Activated naive CD8-positive, alpha-beta T cell treated with anti-CD3 and anti-CD28 coated beads, Interleukin-2, amount 10 ng/mL, durations not matched to agents 7 days and 5 days (primary cell): ENCODE data around the gene APOC4. TPM values are rescaled to one million over a fixed set of nuclear protein-coding genes. Genes with fewer than 3 reads are reported as not detected.
A peak's percentile ranks its signal among the peaks of the same experiment; 100 is the strongest.

Experiments used
- ATAC-seq: fragments of 150-1000 bp; cut with Tn5 transposase; one replicate; pipeline ENCODE4 v1.10.0; 2021; ENCODE audit warnings: low read depth, moderate library complexity
- POLR2A ChIA-PET: fragments of 350-600 bp; sonication (Branson Sonifier 250); formaldehyde crosslinking; loops from one replicate; lab custom pipeline; 2021; ENCODE audit warnings: antibody characterized with exemption; lab: Charles Lee
- DNase-seq: peaks from one replicate; pipeline ENCODE4 v3.0.0; 2021
- H3K27ac Mint-ChIP-seq: one replicate; pipeline ENCODE4 v1.8.0; 2022; ENCODE audit warnings: mild to moderate bottlenecking, mixed read lengths
- H3K27me3 Mint-ChIP-seq: one replicate; pipeline ENCODE4 v1.8.0; 2022; ENCODE audit warnings: mild to moderate bottlenecking, moderate library complexity, mixed read lengths
- H3K36me3 Mint-ChIP-seq: one replicate; pipeline ENCODE4 v1.8.0; 2021; ENCODE audit warnings: mild to moderate bottlenecking, mixed read lengths
- H3K4me1 Mint-ChIP-seq: one replicate; pipeline ENCODE4 v1.8.0; 2021; ENCODE audit warnings: mixed read lengths
- H3K4me3 Mint-ChIP-seq: one replicate; pipeline ENCODE4 v1.8.0; 2022; ENCODE audit warnings: mild to moderate bottlenecking, moderate library complexity, mixed read lengths
- H3K9me3 Mint-ChIP-seq: one replicate; pipeline ENCODE4 v1.8.0; 2021; ENCODE audit warnings: mixed read lengths
- total RNA-seq, 2 experiments: library from RNA; stranded (reverse); gene quantifications; one replicate each; pipeline ENCODE4 v1.2.3, GENCODE V29; 2021

APOC4 gene
- total RNA-seq, 2 experiments from 2014 or later = not detected

DNA sequence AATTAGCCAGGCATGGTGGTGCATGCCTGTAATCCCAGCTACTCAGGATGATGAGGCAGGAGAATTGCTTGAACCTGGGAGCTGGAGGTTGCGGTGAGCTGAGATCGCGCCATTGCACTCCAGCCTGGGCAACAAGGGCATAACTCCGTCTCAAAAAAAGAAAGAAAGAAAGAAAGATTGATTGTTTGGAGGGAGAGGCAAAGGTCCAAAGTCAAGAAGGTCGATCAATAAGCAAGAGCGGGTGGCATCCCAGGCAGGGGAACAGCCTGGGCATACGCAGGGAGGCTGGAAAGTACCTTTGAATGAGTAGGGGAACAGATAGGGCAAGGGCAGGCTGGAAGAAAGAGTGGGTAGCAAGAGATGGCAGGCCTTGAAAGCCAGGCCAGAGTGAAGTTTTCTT, 11.9 kb upstream of the APOC4 start:
- Mint-ChIP-seq H3K27me3 (peaks cover 18% of the 10 kb centered on the region), H3K36me3 (no peaks in the 10 kb centered on the region), H3K4me3 (no peak overlapping the region), H3K9me3 (no peaks in the 10 kb centered on the region), H3K4me1 (peaks cover 3% of the 10 kb centered on the region), H3K27ac (no peak overlapping the region)
- ATAC-seq (no peak), DNase-seq (no peak)
- POLR2A ChIA-PET = no interaction called here

DNA sequence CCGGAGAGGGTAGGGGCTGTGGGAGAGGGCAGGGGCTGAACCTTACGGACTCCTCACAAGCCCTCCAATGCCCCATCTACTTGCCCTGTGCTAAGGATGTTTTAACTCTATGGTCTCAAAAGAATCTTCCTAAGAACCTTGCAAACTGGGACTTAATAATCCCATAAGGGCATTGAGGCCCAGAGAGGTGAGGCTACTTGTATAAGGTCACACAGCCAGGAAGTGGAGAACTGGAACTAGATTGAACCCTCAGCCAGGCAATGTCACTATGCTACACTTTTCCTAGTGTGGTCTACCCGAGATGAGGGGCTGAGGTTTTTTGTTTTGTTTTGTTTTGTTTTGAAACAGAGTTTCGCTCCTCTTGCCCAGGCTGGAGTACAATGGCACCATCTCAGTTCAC, 10.5 kb upstream of the APOC4 start:
- POLR2A ChIA-PET = no interaction called here
- H3K9me3 Mint-ChIP-seq = no peaks in the 10 kb centered on the region
- no peak overlapping the region for H3K4me3 Mint-ChIP-seq
- no peak for ATAC-seq
- no peak overlapping the region for H3K27ac Mint-ChIP-seq
- DNase-seq = no peak
- no peaks in the 10 kb centered on the region for H3K36me3 Mint-ChIP-seq
- peaks cover 3% of the 10 kb centered on the region for H3K4me1 Mint-ChIP-seq
- peaks cover 5% of the 10 kb centered on the region for H3K27me3 Mint-ChIP-seq

DNA sequence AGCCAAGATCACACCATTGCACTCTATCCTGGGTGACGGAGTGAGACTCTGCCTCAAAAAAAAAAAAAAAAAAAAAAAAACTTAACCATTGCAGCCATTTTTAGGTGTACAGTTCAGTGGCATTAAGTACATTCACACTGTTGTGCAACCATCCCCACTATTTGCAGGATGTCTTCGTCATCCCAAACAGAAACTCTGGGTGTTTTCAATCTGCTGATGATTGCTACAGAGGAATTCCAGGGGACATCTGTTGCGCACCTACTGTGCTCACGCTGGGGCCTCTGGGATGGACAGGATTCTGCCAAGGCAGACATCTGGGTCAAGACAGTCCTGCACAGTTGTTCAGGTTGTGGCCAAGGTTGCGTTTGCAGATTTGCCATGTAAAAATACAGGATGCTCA, 2.4 kb upstream of the APOC4 start:
- Mint-ChIP-seq H3K9me3 (no peaks in the 10 kb centered on the region), H3K27me3 (no peaks in the 10 kb centered on the region), H3K4me1 (no peaks in the 10 kb centered on the region), H3K36me3 (no peaks in the 10 kb centered on the region), H3K27ac (no peak overlapping the region), H3K4me3 (no peak overlapping the region)
- no peak for ATAC-seq
- POLR2A ChIA-PET = no interaction called here
- no peak for DNase-seq

DNA sequence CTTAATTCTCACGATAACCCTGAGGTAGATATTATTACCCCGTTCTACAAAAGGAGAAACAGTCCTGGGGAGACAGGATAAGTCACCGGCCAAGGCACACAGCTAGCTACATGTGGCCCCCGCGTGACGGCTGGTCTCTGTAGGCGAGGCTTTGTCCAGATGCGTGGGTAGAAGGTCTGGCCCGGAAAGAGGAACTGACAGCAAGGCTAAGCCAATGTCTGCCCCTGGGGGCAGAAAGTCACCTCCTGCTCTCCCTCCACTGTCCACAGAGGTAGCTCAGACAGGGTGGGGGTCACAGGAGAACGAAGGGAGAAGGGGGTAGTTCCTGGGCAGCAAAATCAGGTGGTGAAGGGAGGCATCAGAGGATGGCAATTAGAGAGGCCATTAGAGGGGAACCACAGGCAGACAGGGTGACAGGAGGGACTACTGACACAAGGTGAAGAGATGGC, 1.8 kb downstream of the APOC4 start:
- Mint-ChIP-seq H3K4me3 (no peak overlapping the region), H3K27me3 (no peaks in the 10 kb centered on the region), H3K36me3 (no peaks in the 10 kb centered on the region), H3K4me1 (no peaks in the 10 kb centered on the region), H3K27ac (no peak overlapping the region), H3K9me3 (no peaks in the 10 kb centered on the region)
- ATAC-seq (no peak), DNase-seq (no peak)
- POLR2A ChIA-PET = no interaction called here

DNA sequence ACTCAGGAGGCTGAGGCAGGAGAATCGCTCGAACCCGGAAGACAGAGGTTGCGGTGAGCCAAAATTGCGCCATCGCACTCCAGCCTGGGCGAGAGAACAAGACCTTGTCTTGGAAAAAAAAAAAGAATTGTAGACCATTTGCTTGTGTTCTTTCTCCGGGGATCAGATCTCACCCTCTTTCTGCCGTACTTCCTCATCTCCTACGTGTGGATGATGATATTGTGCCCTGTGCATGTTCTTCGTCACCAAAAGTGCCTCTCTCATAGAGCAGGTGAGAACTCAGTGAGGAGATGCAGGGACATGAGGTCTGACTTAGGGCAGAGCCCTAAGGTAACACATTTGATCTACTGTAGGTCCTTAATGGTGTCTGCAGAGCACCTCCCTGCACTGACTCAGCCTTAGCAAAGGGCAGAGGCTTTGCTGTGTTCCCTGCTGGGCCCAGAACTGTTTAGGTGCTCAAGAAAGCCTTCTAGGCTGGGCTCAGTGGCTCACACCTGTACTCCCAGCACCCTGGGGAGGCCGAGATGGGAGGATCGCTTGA, 5.1 kb downstream of the APOC4 start:
- DNase-seq = no peak
- no peaks in the 10 kb centered on the region for H3K27me3 Mint-ChIP-seq
- no peaks in the 10 kb centered on the region for H3K36me3 Mint-ChIP-seq
- H3K27ac Mint-ChIP-seq = no peak overlapping the region
- POLR2A ChIA-PET = no interaction called here
- H3K4me3 Mint-ChIP-seq = no peak overlapping the region
- H3K4me1 Mint-ChIP-seq = peaks cover 2% of the 10 kb centered on the region
- no peak for ATAC-seq
- no peaks in the 10 kb centered on the region for H3K9me3 Mint-ChIP-seq

DNA sequence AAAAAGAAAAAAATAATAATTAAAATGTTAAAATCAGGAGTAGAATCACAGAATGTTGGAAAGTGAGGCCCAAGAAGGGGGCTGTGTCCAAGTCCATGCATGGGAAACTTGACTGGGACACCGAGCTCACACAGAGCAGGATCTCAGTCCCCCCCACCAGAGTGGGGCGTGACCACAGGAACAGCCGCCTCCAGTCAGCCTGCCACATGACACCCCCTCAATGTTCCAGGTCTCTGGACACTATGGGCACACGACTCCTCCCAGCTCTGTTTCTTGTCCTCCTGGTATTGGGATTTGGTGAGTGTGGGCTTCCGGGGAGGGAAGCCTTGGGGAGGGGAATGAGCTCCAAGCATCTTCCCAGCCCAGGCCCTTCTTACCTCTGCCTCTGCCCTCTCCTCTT, 6.2 kb downstream of the APOC4 start:
- Mint-ChIP-seq H3K27me3 (no peaks in the 10 kb centered on the region), H3K4me3 (no peak overlapping the region), H3K4me1 (peaks cover 2% of the 10 kb centered on the region), H3K36me3 (no peaks in the 10 kb centered on the region), H3K9me3 (no peaks in the 10 kb centered on the region), H3K27ac (no peak overlapping the region)
- no peak for DNase-seq
- POLR2A ChIA-PET = no interaction called here
- no peak for ATAC-seq

DNA sequence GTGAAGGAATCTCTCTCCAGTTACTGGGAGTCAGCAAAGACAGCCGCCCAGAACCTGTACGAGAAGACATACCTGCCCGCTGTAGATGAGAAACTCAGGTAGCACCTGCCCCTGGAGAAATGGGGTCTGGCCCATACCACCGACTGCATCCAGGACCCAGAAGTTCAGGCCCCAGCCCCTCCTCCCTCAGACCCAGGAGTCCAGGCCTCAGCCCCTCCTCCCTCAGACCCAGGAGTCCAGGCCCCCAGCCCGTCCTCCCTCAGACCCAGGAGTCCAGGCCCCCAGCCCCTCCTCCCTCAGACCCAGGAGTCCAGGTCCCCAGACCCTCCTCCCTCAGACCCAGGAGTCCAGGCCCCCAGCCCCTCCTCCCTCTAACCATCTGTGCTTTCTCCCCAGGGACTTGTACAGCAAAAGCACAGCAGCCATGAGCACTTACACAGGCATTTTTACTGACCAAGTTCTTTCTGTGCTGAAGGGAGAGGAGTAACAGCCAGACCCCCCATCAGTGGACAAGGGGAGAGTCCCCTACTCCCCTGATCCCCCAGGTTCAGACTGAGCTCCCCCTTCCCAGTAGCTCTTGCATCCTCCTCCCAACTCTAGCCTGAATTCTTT, 6.8 kb downstream of the APOC4 start:
- H3K4me1 Mint-ChIP-seq = peaks cover 7% of the 10 kb centered on the region
- no peak overlapping the region for H3K27ac Mint-ChIP-seq
- ATAC-seq (no peak), DNase-seq (no peak)
- H3K9me3 Mint-ChIP-seq = no peaks in the 10 kb centered on the region
- POLR2A ChIA-PET = no interaction called here
- H3K36me3 Mint-ChIP-seq = no peaks in the 10 kb centered on the region
- no peaks in the 10 kb centered on the region for H3K27me3 Mint-ChIP-seq
- no peak overlapping the region for H3K4me3 Mint-ChIP-seq

DNA sequence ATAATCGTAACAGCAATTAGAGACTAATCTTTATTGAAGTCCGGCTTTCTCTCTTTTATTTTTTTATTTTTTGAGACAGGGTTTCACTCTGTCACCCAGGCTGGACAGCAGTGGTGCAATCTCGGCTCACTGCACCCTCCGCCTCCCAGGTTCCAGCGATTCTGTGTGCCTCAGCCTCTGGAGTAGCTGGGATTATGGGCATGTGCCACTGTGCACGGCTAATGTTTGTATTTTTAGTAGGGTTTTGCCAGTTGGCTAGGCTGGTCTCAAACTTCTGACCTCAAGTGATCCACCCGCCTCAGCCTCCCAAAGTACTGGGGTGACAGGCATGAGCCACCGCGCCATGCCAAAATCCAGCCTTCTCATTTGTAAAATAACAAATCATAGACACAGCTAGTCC, 7.5 kb downstream of the APOC4 start:
- Mint-ChIP-seq H3K4me3 (no peak overlapping the region), H3K27ac (no peak overlapping the region), H3K36me3 (no peaks in the 10 kb centered on the region), H3K27me3 (no peaks in the 10 kb centered on the region), H3K4me1 (peaks cover 7% of the 10 kb centered on the region), H3K9me3 (no peaks in the 10 kb centered on the region)
- no peak for DNase-seq
- ATAC-seq = no peak
- POLR2A ChIA-PET = no interaction called here

DNA sequence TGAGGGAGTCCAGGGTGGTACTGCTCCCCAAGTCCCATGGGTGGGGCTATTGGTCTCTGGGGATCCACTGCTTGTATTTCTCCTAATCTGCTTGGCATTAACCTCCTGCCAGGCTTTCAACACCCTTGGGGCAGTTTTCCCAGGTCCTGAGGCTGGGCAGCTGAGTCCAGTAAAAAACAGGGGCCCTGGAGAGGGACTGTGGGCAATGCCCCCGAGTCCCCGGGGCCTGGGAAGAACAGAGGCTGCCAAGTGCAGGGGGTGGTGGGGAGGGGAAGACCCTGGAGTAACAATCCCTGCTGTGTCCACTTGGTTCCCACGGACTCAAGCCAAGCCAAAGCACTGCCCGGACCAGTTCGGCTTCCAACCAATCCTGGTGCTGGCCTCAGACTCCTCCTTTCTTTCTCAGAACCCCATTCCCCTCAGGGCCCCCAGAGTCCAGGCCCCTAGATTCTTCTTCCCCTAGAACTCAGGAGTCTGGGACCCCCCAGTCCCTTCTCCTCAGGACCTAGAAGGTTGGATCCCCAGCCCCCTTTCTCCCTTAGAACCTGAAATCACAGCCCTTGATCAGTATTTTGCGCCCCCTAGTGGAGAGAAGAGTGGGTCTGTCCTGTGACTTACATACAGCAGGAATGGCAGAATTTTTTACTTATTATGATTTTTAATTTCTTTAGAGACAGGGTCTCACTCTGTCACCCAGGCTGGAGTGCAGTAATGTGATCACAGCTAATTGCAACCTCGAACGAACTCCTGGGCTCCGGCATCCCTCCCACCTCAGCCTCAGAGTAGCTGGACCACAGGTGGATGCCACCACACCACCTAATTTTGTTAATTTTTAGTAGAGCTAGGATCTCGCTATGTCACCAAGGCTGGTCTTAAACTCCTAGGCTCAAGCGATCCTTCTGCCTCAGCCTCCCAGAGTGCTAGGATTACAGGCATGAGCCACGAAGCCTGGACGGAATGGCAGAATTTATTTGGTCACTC, 9.4 kb downstream of the APOC4 start:
- Mint-ChIP-seq H3K9me3 (no peaks in the 10 kb centered on the region), H3K27ac (no peak overlapping the region), H3K36me3 (no peaks in the 10 kb centered on the region), H3K4me3 (no peak overlapping the region), H3K27me3 (no peaks in the 10 kb centered on the region), H3K4me1 (peaks cover 14% of the 10 kb centered on the region)
- POLR2A ChIA-PET = interaction anchor here (0.7 kb wide), 1 partner anchor 141 kb away, joined by 5 read pairs; no protein-coding TSS in a partner anchor
- ATAC-seq (no peak), DNase-seq (peak; percentile 30)

DNA sequence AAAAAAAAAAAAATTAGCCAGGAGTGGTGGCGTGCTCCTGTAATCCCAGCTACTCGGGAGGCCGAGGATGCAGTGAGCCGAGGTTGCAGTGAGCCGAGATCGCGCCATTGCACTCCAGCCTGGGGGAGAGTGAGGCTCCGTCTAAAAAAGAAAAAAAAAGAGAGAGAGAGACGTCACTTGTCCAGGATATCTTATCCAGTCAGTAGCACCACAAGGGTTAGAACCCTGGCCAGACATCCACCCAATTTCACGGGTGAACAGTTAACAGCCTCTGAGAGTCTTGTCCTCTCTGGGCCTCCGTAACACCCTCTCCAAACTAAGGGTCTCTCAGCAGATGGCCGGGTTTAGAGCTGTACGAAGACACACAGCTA, 12.2 kb downstream of the APOC4 start:
- Mint-ChIP-seq H3K36me3 (no peaks in the 10 kb centered on the region), H3K4me3 (peak overlapping the region; percentile 92), H3K27ac (peak overlapping the region; percentile 98), H3K4me1 (peaks cover 30% of the 10 kb centered on the region), H3K27me3 (no peaks in the 10 kb centered on the region), H3K9me3 (no peaks in the 10 kb centered on the region)
- ATAC-seq (peak; percentile 4), DNase-seq (no peak)
- POLR2A ChIA-PET = interaction anchor here (0.6 to 1.5 kb wide), 6 partner anchors 47 to 224 kb away, joined by 3 to 6 read pairs (median 4); partner anchors contain the start of genes BLOC1S3, CLASRP and TRAPPC6A

DNA sequence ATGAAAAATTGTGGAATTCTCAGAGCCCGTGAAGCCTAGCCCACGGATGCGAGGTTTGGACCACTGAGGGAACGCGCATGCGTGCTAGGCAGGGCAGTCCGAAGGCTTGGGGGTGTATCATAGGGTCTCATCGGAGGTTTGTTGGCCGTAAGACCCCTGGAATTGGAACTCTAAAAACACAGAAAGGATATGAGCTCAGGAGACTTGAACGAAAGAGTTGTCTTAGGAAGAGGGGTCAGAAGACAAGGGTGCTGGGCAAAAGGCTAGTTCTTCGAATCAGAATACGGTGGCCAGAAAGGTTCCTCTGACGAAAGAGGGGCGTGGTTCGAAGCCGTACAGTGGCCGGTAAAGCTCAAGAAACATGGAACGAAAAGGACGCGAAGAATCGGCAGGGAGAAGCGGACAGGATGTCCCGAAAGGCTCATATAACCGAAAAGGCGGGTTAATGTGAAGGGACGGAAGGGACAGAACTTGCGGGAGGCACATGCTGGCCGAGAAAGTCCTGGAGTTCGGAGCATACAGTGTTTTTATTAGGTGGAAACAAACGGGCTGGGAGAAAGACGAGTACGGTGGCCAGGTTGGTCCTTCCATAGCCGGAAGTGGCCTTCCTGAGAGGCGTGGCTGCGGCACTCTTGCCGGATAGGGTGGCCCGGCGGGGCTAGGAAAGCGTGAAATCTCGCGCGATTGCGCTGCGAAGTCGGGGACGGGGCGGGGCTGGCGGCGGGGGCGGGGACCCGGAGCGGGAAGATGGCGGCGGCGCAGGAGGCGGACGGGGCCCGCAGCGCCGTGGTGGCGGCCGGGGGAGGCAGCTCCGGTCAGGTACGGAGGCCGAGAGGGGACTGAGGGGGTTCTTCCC, 12.8 kb downstream of the APOC4 start, which contains the start of gene CLPTM1:
TSS of gene CLPTM1 (plus strand) at position 732 of the 856 bp plus-strand sequence. CDS start at position 748, 16 bp downstream.
- H3K4me1 Mint-ChIP-seq = peaks cover 34% of the 10 kb centered on the region
- H3K36me3 Mint-ChIP-seq = peaks cover 1% of the 10 kb centered on the region
- H3K27ac Mint-ChIP-seq = peak within 1 kb of the TSS; percentile 98
- H3K4me3 Mint-ChIP-seq = peak within 1 kb of the TSS; percentile 94
- peak; percentile 93 for DNase-seq
- POLR2A ChIA-PET = interaction anchor here (0.6 to 1.5 kb wide), 7 partner anchors 8 to 224 kb away, joined by 3 to 6 read pairs (median 4); partner anchors contain the start of genes BLOC1S3, CLASRP and TRAPPC6A
- no peaks in the 10 kb centered on the region for H3K9me3 Mint-ChIP-seq
- H3K27me3 Mint-ChIP-seq = no peaks in the 10 kb centered on the region
- ATAC-seq = peak; percentile 89

DNA sequence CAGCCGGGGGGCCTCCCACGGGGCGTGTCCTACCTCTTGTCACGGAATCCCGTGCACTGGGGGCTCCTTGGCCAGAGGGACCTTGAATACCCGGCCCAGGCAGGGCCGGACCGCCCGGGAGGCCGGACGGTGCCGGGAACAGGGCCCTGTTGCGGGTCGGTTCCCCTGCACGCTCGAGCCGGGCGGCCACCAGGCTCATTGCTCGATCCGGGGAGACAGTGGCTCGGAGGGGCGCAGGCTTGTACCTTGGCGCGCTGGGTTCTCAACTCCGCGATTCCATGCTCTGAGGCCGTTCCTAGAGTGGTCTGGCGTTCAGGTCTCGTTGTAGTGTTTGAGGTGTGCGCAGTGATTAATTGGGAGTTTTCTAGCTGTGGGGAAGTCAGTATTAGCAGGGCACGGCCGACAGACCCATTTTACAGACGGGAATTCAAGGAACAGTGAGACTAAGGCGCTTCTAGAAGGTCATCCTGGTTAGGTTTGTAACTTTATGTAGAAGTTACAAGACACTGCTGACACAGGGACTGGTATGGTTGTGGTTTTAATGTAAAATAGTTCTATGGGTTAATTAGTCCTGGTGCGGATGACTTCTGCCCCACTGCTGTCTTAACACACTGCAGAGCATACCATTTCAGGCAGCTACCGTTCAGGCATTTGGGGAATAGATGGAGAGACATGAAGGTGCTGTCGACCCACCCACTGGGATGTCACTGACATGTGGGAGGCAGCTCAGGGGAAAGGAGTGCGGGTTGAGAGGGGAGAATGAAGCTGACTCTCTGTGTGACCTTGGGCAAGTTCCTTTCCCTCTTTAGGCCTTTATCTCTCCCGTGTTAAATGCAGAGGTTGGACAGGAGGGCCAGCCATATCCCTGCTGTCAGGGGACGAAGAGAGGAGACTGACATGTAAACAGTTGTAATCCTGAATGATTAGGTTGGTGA, 13.7 kb downstream of the APOC4 start:
- peak overlapping the region; percentile 85 for H3K27ac Mint-ChIP-seq
- DNase-seq = no peak
- peak overlapping the region; percentile 94 for H3K4me3 Mint-ChIP-seq
- ATAC-seq = peak; percentile 21
- no peaks in the 10 kb centered on the region for H3K9me3 Mint-ChIP-seq
- peaks cover 1% of the 10 kb centered on the region for H3K36me3 Mint-ChIP-seq
- POLR2A ChIA-PET = interaction anchor here (0.5 kb wide), 1 partner anchor 57 kb away, joined by 3 read pairs; no protein-coding TSS in a partner anchor
- H3K27me3 Mint-ChIP-seq = no peaks in the 10 kb centered on the region
- H3K4me1 Mint-ChIP-seq = peaks cover 34% of the 10 kb centered on the region
